22Rv1 (cell line): ENCODE measurements around the gene TBX2.

Experiments used
- ZFX ChIP-seq: fragments of 450-650 bp; IDR thresholded peaks from 2 replicates; pipeline ENCODE4 v1.6.1; 2017; ENCODE audit warnings: antibody characterized with exemption, borderline replicate concordance
- TF ChIP-seq, protein P1 (sequence below): fragments of 450-650 bp; IDR thresholded peaks from 2 replicates; pipeline ENCODE4 v1.5.1; 2017; ENCODE audit warnings: mild to moderate bottlenecking

DNA sequence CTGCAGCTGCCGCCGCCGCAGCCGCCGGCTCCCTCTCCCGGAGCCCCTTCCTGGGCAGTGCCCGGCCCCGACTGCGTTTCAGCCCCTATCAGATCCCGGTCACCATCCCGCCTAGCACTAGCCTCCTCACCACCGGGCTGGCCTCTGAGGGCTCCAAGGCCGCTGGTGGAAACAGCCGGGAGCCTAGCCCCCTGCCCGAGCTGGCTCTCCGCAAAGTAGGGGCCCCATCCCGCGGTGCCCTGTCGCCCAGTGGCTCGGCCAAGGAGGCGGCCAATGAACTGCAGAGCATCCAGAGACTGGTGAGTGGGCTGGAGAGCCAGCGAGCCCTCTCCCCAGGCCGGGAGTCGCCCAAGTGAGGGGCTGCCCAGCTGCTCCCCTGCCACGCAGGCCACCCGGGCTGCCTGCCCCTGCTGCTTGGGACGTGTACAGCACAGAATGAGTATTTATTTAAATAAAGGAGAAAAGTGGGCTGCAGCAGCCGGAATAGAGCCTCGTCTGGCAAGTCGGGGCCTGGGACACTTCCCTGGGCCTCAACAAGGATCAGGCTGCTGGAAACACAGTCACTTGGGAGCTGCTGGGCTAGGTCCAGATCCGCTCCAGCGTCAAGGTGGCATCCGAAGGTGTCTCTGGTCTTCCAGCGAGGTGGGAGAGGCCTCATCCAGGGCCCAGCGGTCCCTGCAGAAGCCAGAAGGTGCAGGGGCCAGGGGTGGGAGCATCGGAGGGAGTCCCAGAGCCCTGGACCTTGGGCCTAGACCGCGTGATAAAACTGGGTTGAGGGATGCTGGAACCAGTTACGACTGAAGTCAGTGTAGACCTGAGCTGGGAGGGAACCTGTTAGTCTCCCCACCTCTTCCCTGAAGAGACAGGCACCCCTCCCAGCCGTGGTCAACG, 8.8 kb downstream of the TBX2 start:
- TF ChIP-seq, protein P1, sequence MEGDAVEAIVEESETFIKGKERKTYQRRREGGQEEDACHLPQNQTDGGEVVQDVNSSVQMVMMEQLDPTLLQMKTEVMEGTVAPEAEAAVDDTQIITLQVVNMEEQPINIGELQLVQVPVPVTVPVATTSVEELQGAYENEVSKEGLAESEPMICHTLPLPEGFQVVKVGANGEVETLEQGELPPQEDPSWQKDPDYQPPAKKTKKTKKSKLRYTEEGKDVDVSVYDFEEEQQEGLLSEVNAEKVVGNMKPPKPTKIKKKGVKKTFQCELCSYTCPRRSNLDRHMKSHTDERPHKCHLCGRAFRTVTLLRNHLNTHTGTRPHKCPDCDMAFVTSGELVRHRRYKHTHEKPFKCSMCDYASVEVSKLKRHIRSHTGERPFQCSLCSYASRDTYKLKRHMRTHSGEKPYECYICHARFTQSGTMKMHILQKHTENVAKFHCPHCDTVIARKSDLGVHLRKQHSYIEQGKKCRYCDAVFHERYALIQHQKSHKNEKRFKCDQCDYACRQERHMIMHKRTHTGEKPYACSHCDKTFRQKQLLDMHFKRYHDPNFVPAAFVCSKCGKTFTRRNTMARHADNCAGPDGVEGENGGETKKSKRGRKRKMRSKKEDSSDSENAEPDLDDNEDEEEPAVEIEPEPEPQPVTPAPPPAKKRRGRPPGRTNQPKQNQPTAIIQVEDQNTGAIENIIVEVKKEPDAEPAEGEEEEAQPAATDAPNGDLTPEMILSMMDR, result no peak
- TF ChIP-seq ZFX, result no peak
